GM23248 (cell line): Measurements from ENCODE around the gene GLS.

Experiments
- EZH2 ChIP-seq: fragments of 200-600 bp; sonication (generic); IDR thresholded peaks from 2 replicates; pipeline ENCODE4 v1.6.1; 2018; ENCODE audit warnings: antibody characterized with exemption, mild to moderate bottlenecking; ENCODE audit not compliant: insufficient read depth, poor library complexity, severe bottlenecking
- EZH2phosphoT487 ChIP-seq: fragments of 200-600 bp; sonication (generic); IDR thresholded peaks from 2 replicates; pipeline ENCODE4 v1.6.1; 2018; ENCODE audit warnings: antibody characterized with exemption, moderate library complexity, mild to moderate bottlenecking, low read depth; ENCODE audit not compliant: insufficient read depth

DNA sequence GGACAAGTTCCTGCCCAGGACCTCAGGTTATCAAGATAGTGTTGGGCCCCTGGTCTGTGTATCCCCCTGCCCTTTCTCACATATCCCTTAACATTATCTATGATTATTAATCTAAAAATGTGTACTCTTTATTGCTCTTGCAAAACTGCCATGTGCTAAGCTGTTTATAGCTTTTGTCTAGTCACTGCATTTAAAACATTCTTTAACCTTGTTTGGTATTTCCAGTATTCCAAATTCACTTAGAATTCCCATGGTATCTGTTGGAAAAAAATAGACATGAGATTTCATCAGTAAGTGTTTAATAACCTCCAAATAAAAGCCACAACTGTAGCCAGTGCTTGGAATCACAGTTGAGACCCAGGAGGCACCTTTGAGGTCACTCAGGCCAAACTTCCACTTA lies 16.2 kb upstream of the GLS start:
- TF ChIP-seq EZH2phosphoT487 (no peak), EZH2 (no peak)
